SK-N-MC (cell line): ENCODE data around the gene PCGF3.

Experiments used
- EZH2 ChIP-seq: fragments of 200-600 bp; sonication (generic); IDR thresholded peaks from one replicate; pipeline ENCODE4 v1.6.1; 2017; ENCODE audit warnings: antibody characterized with exemption
- POLR2AphosphoS5 ChIP-seq: IDR thresholded peaks from 2 replicates; pipeline ENCODE4 v1.6.1; 2012; ENCODE audit warnings: mild to moderate bottlenecking, low read depth, low read length, borderline replicate concordance

DNA sequence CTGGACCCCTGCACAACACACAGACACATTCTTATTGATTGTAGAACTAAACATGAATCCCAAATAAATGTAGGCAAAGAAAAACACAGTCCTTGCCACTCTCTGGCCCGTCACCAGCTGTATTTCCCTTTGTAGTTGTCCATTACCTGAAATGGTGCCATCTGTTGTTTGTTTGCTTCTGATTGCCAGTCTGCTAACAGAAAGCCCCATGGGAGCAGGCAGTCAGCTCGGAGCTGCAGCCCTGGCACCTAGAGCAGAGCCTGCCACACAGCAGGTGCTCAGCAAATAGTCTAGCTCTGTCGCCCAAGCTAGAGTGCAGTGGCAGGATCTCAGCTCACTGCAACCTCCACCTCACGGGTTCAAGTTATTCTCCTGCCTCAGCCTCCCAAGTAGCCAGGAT is 91.4 kb downstream of the PCGF3 start:
- no peak for TF ChIP-seq EZH2
- TF ChIP-seq POLR2AphosphoS5: no peak
